Esophagus squamous epithelium (tissue), 5 donors: Measurements from ENCODE around the gene IQCH. TPM values are rescaled to one million over a fixed set of nuclear protein-coding genes. Genes with fewer than 3 reads are reported as not detected.

Source experiments
- DNase-seq: peaks from one replicate; lab custom pipeline; 2025; lab: John Stamatoyannopoulos, UW
- H3K27ac ChIP-seq, 4 donors: fragments of 200-600 bp; sonication (generic); one replicate each; pipeline ENCODE4 v1.5.1; 2016 to 2019; ENCODE audit warnings: mild to moderate bottlenecking in 1 of 4
- H3K27me3 ChIP-seq, 4 donors: fragments of 200-600 bp; sonication (generic); 1 replicate in 3 of 4; 2 replicates in 1 of 4; pipeline versions ENCODE4 v1.5.1 to v1.6.0; 2017 to 2021; ENCODE audit warnings: antibody characterized with exemption in 1 of 4
- H3K36me3 ChIP-seq, 3 donors: fragments of 200-600 bp; sonication (generic); one replicate each; pipeline ENCODE4 v1.5.1; 2016 to 2019
- H3K4me1 ChIP-seq, 3 donors: fragments of 200-600 bp; sonication (generic); one replicate each; pipeline ENCODE4 v1.5.1; 2017 to 2019
- H3K4me3 ChIP-seq, 4 donors: fragments of 200-600 bp; sonication (generic); 1 replicate in 3 of 4; 2 replicates in 1 of 4; pipeline ENCODE4 v1.5.1; 2016 to 2019; ENCODE audit warnings: mild to moderate bottlenecking in 2 of 4, moderate library complexity in 1 of 4
- H3K9me3 ChIP-seq, 3 donors: fragments of 200-600 bp; sonication (generic); one replicate each; pipeline ENCODE4 v1.5.1; 2016 to 2019
- POLR2A ChIP-seq, 4 donors: fragments of 450-650 bp; IDR thresholded peaks; one replicate each; pipeline ENCODE4 v1.6.1; 2017; ENCODE audit warnings: antibody characterized with exemption in 4 of 4, mild to moderate bottlenecking in 4 of 4, moderate library complexity in 3 of 4
- WGBS, 2 donors: methylation state at CpG; one replicate each; pipeline ENCODE4 v1.1.5; 2018; 5-methylcytosine and 5-hydroxymethylcytosine counted together
- intact Hi-C: fragments of 100-400 bp; cut with DNase I; formaldehyde crosslinking; loops from one replicate; pipeline ENCODE4 v1.15.0; 2022
- total RNA-seq, 4 donors: library from RNA; depleted of rRNA; stranded (reverse); fragments of >200 nt; gene quantifications; one replicate each; pipeline ENCODE4 v1.1.0, GENCODE V29; 2016
- TF ChIP-seq, protein P1 (sequence below), 6 experiments: fragments of 450-650 bp in 4 of 6; fragments of 200-600 bp in 2 of 6; sonication (generic) in 2 of 6; IDR thresholded peaks; one replicate each; pipeline ENCODE4 v1.5.1; 2016 to 2019; ENCODE audit warnings: antibody characterized with exemption in 6 of 6, mild to moderate bottlenecking in 4 of 6, moderate library complexity in 4 of 6
- donor health status: DM: yes; HTN: yes; CAD: no.

The IQCH gene
- total RNA-seq, 4 donors from 2014 or later = 1.9 to 3.1 (median 3.0) TPM; not detected in 1

DNA sequence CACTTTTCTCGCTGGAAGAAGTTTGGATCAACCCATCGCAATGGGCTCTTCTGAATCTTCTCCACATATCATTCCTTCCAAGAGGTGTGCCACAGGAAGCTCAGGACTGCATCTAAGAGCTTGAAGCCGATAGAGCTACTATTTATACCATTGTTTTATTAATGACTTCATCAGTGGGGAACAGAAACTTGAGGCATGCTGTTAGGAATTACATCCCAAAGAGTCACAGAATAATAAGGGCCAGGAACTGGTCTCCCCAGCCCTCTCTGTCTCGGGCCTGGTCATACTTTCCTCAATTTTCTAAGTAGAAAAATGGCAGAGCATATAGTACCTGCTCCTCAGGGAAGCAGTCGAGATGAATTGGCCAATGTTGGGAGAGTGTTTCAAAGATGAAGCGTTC is 249.5 kb downstream of the IQCH start:
- 93% methylated on average over 6 of the region's 6 CpGs for WGBS, 2 donors
- H3K27ac ChIP-seq = no peak overlapping the region

DNA sequence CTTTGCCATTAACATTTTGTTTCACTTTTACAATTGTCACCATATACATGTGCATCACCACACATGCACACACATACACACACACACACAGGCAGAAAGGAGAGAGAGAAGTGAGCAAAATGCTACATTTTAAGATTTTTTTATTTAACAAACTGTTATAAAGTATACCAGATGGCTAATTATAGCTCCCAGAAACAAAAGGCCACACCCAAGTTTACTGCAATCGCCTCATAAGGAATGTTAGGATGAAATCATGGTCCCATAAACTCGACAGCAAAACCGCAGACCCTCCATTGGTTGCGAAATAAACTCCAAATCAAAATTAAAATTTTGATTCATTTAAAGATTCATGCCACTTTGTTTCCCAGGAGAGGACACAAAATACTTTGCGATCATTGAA is 250.2 kb downstream of the IQCH start:
- Histone ChIP-seq H3K4me1 (peaks cover 0 to 5% (median 0%) of the 10 kb centered on the region in 3 donors), H3K9me3 (no peaks in the 10 kb centered on the region), H3K27me3 (no peaks in the 10 kb centered on the region), H3K36me3 (peaks cover 0 to under 1% (median 0%) of the 10 kb centered on the region in 3 donors), H3K4me3 (no peak overlapping the region), H3K27ac (no peak overlapping the region)
- DNase-seq = no peak
- intact Hi-C loops = no loop called here
- 82 to 85% methylated on average over 5 of the region's 5 CpGs for WGBS, 2 donors
- TF ChIP-seq, protein P1, sequence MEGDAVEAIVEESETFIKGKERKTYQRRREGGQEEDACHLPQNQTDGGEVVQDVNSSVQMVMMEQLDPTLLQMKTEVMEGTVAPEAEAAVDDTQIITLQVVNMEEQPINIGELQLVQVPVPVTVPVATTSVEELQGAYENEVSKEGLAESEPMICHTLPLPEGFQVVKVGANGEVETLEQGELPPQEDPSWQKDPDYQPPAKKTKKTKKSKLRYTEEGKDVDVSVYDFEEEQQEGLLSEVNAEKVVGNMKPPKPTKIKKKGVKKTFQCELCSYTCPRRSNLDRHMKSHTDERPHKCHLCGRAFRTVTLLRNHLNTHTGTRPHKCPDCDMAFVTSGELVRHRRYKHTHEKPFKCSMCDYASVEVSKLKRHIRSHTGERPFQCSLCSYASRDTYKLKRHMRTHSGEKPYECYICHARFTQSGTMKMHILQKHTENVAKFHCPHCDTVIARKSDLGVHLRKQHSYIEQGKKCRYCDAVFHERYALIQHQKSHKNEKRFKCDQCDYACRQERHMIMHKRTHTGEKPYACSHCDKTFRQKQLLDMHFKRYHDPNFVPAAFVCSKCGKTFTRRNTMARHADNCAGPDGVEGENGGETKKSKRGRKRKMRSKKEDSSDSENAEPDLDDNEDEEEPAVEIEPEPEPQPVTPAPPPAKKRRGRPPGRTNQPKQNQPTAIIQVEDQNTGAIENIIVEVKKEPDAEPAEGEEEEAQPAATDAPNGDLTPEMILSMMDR (IDR thresholded peaks at IDR 0.05) = no peak
- no peak for TF ChIP-seq POLR2A (IDR thresholded peaks at IDR 0.05)

More for the DNA sequence above, 249.5 kb downstream of the IQCH start:
- Histone ChIP-seq H3K4me1 (peaks cover 0 to 5% (median 0%) of the 10 kb centered on the region in 3 donors), H3K27me3 (no peaks in the 10 kb centered on the region), H3K4me3 (no peak overlapping the region), H3K9me3 (no peaks in the 10 kb centered on the region), H3K36me3 (no peaks in the 10 kb centered on the region)
- DNase-seq = no peak
- intact Hi-C loops = no loop called here
- TF ChIP-seq POLR2A (IDR thresholded peaks at IDR 0.05) = no peak
- TF ChIP-seq, protein P1 (IDR thresholded peaks at IDR 0.05) = no peak

DNA sequence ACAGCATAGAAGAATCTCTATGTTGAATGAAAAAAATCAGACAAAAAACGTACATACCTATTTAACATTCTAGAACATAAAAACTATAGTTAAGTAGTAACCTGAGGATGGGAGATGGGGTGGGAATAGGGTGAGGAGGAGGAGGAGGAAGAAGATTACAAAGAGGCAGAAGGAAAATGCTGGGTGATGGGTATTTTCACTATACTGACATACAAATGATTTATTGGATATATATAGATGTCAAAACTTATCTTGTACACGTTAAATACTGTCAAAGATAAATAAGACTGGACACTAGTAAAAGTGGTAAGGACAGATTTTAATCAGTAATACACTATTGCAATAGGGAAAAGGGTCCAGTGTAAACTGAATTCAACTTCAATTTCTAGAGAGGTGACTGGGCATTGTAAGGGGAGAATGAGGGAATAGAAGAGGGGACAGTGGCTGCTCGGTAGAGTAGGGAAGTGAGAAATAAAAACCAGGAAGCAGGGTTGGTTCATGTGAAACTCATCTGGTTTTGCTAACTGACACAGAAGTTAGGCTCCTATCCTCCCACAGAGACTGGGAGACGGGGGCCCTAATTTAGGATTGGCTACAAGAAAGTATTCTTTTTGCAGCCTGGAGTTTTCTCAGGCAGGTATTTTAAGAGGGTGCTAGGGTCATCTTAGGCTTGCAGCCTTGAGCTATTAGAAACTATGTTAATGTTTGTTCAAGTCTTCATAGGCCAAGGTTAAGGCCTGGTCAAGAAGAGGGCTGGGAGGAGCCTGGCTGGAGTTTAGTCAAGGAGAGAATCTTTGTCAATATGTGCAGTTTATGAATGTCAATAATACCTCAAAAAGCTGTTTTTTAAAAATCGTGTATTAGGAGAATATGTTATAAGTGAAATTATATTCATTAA is 251.3 kb downstream of the IQCH start:
- Histone ChIP-seq H3K36me3 (peaks cover 0 to 5% (median 0%) of the 10 kb centered on the region in 3 donors), H3K27me3 (no peaks in the 10 kb centered on the region), H3K4me3 (no peak overlapping the region), H3K27ac (no peak overlapping the region), H3K9me3 (no peaks in the 10 kb centered on the region), H3K4me1 (peaks cover 0 to 5% (median 0%) of the 10 kb centered on the region in 3 donors)
- WGBS, 2 donors = 74 to 78% methylated on average over 5 of the region's 5 CpGs
- DNase-seq = no peak
- intact Hi-C loops = no loop called here
- TF ChIP-seq, protein P1 (IDR thresholded peaks at IDR 0.05) = no peak
- TF ChIP-seq POLR2A (IDR thresholded peaks at IDR 0.05) = no peak

DNA sequence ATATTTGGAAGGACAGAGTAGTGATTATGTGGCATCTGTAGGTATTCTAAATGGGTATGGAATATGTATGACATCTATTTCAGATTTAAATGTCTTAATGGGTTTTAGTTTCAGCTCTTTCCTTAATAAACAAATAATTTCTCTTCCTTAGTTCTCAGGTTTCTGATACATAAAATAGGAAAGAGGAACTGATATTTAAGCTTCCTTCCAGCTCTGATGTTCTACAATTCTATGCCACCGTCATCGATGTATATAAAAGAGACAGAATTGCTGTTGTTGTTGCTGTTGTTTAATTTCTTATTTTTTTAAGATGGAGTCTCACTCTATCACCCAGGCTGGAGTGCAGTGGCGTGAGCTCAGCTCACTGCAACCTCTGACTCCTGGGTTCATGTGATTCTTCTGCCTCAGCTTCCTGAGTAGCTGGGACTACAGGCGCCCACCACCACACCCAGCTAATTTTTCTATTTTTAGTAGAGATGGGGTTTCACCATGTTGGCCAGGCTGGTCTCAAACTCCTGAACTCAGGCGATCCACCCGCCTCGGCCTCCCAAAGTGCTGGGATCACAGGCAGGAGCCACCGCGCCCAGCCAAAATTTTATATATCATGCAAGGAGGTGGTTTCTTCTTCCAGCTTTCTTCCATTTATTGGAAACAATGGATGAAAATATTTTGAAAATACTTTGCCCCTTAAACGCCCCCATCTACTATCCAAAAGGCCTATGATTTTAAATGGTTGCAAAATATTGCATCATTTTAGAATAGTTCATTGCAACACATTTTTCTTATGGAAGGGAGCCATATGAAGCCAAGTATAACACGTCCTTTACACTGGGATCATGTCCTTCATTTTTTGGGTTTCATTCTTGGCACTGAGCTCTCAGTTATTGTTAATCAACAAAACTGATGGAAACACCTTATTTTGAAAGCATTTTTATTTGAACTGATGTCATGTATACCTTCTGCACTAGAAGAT is 252.5 kb downstream of the IQCH start:
- Histone ChIP-seq H3K36me3 (peaks cover 0 to 11% (median 0%) of the 10 kb centered on the region in 3 donors), H3K4me3 (no peak overlapping the region), H3K9me3 (no peaks in the 10 kb centered on the region), H3K27me3 (no peaks in the 10 kb centered on the region), H3K4me1 (peaks cover 0 to 5% (median 0%) of the 10 kb centered on the region in 3 donors), H3K27ac (no peak overlapping the region)
- intact Hi-C loops = no loop called here
- WGBS, 2 donors = 85% methylated on average over 10 to 11 of the region's 11 CpGs
- DNase-seq = no peak
- no peak for TF ChIP-seq POLR2A (IDR thresholded peaks at IDR 0.05)
- TF ChIP-seq, protein P1 (IDR thresholded peaks at IDR 0.05) = no peak
